GOT3 (cell line): ENCODE measurements around the gene SLC2A10.
A peak's percentile ranks its signal among the peaks of the same experiment; 100 is the strongest.

Source experiments
- DNase-seq: peaks from one replicate; lab custom pipeline; 2025; ENCODE audit warnings: mixed read lengths; lab: John Stamatoyannopoulos, UW

SLC2A10 gene

GRCh38 chr20:46682063-46682821, 27.2 kb upstream of the SLC2A10 start:
- DNase-seq: no peak

- no peak for DNase-seq
These were observed 26.3 kb upstream of the SLC2A10 start for GRCh38 chr20:46683011-46683667.

- no peak for DNase-seq
These were observed 25.8 kb upstream of the SLC2A10 start for GRCh38 chr20:46683668-46683938.

GRCh38 chr20:46683939-46684750, 25.3 kb upstream of the SLC2A10 start:
- no peak for DNase-seq

- DNase-seq: no peak
These were observed 21.0 kb upstream of the SLC2A10 start for GRCh38 chr20:46688151-46689081.

- peak; percentile 98 for DNase-seq
These were observed 20.2 kb upstream of the SLC2A10 start, which contains the start of gene TP53RK for GRCh38 chr20:46689082-46689753. TSS of gene TP53RK (minus strand) at chr20:46689444. CDS start at chr20:46689414, 30 bp downstream.

GRCh38 chr20:46689754-46690085, 19.7 kb upstream of the SLC2A10 start:
- DNase-seq: no peak

GRCh38 chr20:46690219-46691106, 19.0 kb upstream of the SLC2A10 start:
- no peak for DNase-seq

- DNase-seq: no peak
These were observed 18.3 kb upstream of the SLC2A10 start for GRCh38 chr20:46691196-46691595.

- no peak for DNase-seq
These were observed 15.0 kb upstream of the SLC2A10 start for GRCh38 chr20:46694484-46694883.

GRCh38 chr20:46695892-46696291, 13.6 kb upstream of the SLC2A10 start:
- no peak for DNase-seq

- no peak for DNase-seq
These were observed 12.6 kb upstream of the SLC2A10 start for GRCh38 chr20:46696791-46697279.

GRCh38 chr20:46698788-46699187, 10.7 kb upstream of the SLC2A10 start:
- no peak for DNase-seq

GRCh38 chr20:46699651-46700359, 9.6 kb upstream of the SLC2A10 start:
- DNase-seq: no peak

GRCh38 chr20:46700481-46700880, 9.0 kb upstream of the SLC2A10 start:
- DNase-seq: no peak

- DNase-seq: no peak
These were observed 8.4 kb upstream of the SLC2A10 start for GRCh38 chr20:46701057-46701456.

GRCh38 chr20:46701556-46701955, 7.9 kb upstream of the SLC2A10 start:
- no peak for DNase-seq

GRCh38 chr20:46701986-46702385, 7.5 kb upstream of the SLC2A10 start:
- DNase-seq: no peak

- DNase-seq: no peak
These were observed 6.8 kb upstream of the SLC2A10 start for GRCh38 chr20:46702447-46703203.
